Astrocyte of the cerebellum (primary cell): ENCODE results near the gene MRLN.
A peak's percentile ranks its signal among the peaks of the same experiment; 100 is the strongest.
"Not testable (repeated sequence)": the region's sequence is repeated elsewhere in the genome, so short reads cannot be mapped to it uniquely, and the experiment has no call there.

Experiments used
- DNase-seq: peaks from one replicate; pipeline ENCODE4 v3.0.0-alpha.2; 2011; ENCODE audit warnings: low read depth
- H3K4me3 ChIP-seq: 2 replicates; pipeline ENCODE4 v1.5.1; 2011; ENCODE audit warnings: mild to moderate bottlenecking, low read depth, low read length, moderate library complexity
- in situ Hi-C: cut with HindIII; loops from 2 replicates; pipeline ENCODE4 v1.10.0; 2017; ENCODE audit warnings: low sequenced_read_pairs
- TF ChIP-seq, protein P1 (sequence below): IDR thresholded peaks from 2 replicates; pipeline ENCODE4 v1.5.1; 2012; ENCODE audit warnings: low read length, low read depth, moderate library complexity, mild to moderate bottlenecking; ENCODE audit errors: missing control alignments

Gene MRLN

DNA sequence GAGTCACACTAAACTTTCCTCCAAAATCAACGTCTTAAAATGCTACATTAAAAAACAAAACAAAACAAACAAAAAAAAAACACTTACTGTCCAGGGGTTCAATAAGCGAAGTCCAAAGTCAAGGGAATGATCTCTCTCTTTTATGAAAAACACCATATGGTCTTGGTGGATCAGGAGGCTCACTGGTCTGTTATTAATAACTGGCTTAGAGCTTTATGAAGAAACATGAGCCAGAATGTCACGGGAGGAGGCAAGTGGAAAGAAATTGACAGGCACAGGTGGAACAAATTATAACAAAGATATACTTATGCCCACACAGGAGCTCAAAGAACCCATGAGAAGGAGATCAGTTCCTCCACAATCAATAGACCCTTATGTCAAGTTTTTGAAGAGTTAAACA is at the start of gene MRLN:
Gene MRLN (minus strand): TSS at position 189 of the 400 bp plus-strand sequence.
- DNase-seq, result no peak
- no peak within 1 kb of the TSS for H3K4me3 ChIP-seq
- in situ Hi-C loops, result no loop called here
- TF ChIP-seq, protein P1, sequence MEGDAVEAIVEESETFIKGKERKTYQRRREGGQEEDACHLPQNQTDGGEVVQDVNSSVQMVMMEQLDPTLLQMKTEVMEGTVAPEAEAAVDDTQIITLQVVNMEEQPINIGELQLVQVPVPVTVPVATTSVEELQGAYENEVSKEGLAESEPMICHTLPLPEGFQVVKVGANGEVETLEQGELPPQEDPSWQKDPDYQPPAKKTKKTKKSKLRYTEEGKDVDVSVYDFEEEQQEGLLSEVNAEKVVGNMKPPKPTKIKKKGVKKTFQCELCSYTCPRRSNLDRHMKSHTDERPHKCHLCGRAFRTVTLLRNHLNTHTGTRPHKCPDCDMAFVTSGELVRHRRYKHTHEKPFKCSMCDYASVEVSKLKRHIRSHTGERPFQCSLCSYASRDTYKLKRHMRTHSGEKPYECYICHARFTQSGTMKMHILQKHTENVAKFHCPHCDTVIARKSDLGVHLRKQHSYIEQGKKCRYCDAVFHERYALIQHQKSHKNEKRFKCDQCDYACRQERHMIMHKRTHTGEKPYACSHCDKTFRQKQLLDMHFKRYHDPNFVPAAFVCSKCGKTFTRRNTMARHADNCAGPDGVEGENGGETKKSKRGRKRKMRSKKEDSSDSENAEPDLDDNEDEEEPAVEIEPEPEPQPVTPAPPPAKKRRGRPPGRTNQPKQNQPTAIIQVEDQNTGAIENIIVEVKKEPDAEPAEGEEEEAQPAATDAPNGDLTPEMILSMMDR, result no peak

DNA sequence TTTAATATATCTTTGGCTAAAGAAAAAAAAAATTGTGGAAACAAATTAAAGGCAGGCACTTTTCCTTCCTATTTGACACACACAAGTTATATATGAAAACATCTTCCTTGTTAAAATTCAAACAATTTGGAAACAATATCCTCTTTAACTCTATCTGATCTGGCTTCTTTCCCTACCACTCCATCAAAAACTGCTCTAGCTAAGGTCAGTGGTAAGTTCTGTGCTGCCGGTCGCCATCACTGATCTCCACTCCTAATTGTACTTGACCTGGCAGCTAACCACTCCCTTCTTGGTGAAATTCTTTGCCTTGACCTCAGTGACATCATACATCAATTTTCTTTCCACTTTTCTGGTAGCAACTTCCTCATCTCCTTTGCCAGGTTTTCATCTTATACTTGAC is 47.9 kb upstream of the MRLN start:
- H3K4me3 ChIP-seq, result no peak overlapping the region
- in situ Hi-C loops, result no loop called here
- DNase-seq, result no peak
- TF ChIP-seq, protein P1, result no peak

DNA sequence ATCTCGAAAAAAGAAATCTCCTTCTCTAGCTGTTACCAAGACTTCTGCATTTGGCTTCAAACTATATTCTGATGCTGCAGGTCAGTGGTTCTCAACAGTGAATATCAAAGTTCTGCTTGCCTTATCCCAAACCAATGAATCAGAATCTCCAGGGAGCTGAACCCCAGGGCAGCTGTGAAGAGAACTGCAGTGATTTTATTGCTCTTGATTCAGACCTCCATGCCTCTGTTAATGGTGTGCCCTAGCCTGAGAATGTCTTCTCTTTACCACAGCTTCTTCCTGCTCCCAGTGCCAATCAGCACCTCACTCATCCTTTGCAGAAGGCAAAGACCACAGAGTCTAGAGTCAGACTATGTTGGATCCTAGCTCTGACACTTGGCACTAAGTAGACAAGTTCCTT is 46.2 kb upstream of the MRLN start:
- DNase-seq, result no peak
- in situ Hi-C loops, result no loop called here

DNA sequence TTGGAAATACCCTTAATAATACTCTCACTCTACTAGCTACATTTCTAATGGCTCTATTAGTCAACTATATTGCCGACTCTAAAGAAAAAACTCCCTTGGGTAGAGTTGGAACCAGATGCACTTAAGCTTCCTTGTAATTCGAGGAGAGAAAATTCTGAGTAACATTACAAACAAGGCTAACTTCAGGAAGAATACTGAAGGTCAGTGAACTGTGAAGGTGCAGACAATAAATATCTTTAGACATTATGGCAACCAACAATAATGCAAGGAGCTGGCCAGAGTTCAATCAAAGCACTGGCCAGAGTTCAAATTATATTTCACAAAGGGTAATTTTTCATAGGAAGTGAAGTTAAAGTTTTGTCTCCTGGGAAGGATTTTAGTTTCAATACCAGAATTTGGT is 40.7 kb upstream of the MRLN start:
- in situ Hi-C loops, result no loop called here
- TF ChIP-seq, protein P1, result no peak
- DNase-seq, result peak; percentile 46
- no peak overlapping the region for H3K4me3 ChIP-seq

More for the DNA sequence above, 46.2 kb upstream of the MRLN start:
- H3K4me3 ChIP-seq, result no peak overlapping the region
- TF ChIP-seq, protein P1, result no peak

DNA sequence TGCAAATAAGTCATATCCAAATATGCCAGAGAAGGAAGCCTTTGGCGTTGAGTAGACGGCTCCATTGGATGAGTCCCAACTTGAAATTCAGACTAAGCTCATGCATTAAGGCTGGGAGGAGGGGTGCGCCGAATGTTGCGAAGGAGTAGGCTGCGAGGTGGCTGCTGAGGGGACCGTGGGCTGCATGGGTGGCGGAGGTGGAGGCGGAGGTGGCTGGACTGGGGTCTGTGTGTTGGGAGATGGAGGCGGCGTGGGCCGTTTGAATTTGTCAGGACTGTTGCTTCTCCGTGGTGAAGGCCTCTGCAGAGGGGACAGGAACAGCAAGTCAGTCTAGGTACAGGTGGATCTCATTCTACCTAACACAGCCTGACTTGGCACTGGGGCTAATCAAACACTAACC is 39.6 kb upstream of the MRLN start:
- TF ChIP-seq, protein P1, result no peak

DNA sequence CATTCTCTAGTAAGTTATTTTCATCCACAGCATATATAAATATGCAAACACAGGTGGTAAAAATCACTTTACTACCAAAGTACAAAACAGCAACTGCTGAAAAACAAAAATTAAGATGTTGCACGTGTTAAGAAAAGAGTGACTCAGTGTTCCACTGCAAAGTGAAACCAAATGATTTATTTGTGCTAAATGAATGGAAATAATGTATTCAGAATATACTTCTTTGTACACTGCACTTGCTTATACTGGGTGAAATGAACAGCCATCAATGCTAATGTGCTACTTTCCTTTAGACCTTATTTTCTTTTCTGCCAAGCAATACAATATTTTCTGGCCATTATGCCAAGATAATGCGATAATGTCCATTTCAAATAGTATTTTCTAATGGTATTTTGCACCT is 38.3 kb upstream of the MRLN start:
- no peak overlapping the region for H3K4me3 ChIP-seq
- in situ Hi-C loops, result no loop called here
- no peak for DNase-seq
- TF ChIP-seq, protein P1, result no peak

More for the DNA sequence above, 39.6 kb upstream of the MRLN start:
- in situ Hi-C loops, result no loop called here
- H3K4me3 ChIP-seq, result no peak overlapping the region
- no peak for DNase-seq

DNA sequence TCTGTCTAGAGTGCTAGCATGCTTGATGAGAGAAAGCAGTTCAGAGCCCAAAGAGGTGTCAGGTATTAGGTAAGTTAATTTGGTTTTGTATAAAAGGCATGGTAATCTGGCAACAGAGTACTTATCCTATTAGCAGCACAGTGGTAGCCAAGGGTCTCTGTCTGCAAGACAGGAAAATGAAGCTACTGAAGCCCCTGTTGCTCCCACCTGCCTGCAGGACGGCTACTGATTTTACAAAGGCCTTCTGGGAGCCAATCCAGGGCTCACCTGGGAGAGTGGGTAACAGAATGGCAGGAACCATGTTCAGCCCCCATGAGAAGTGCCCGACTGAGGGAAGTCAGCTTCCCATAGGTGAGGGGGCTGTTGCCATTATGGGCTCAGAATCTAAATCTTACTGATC is 36.8 kb upstream of the MRLN start:
- H3K4me3 ChIP-seq, in situ Hi-C loops, DNase-seq: not testable (repeated sequence)

DNA sequence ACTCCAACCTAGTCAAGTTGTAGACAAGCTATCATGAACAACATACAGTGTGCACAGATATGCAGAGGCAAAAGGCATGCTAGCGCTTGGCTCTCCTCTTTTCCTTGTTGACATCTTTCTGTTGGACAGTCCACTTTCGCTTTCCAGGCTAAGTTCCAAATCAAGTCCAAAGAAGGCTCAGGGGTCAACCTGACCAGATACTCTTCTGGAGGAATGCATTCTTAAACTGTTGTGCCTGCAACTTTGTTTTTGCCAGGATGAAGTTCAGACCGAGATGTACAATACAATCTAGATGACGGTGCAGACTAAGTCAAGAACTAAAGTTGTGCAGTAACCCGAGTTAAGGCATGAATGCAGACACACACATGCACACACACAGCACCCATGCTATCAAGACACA is 35.7 kb upstream of the MRLN start:
- H3K4me3 ChIP-seq, in situ Hi-C loops, DNase-seq: not testable (repeated sequence)

DNA sequence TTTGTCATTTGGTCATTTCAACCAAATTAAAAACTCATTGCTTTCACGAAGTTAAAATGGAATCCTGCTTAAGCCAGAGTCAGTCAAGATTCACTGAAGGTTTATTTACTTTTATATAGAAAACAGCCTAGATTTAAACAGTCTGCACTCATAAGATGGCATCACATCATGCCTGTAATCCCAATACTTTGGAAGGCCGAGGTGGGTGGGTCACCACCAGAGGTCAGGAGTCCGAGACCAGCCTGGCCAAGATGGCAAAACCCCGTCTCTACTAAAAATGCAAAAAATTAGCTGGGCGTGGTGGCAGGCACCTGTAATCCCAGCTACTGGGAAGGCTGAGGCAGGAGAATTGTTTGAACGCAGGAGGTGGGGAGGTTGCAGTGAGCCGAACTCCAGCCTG is 33.8 kb upstream of the MRLN start:
- in situ Hi-C loops, H3K4me3 ChIP-seq, DNase-seq: not testable (repeated sequence)

DNA sequence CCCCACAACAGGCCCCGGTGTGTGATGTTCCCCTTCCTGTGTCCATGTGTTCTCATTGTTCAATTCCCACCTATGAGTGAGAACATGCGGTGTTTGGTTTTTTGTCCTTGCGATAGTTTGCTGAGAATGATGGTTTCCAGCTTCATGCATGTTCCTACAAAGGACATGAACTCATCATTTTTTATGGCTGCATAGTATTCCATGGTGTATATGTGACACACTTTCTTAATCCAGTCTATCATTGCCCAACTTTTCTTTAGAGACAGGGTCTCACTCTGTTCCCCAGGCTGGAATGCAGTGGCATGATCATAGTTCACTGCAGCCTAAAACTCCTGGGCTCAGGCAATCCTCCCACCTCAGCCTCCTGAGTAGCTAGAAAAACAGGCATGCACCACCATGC is 32.2 kb upstream of the MRLN start:
- H3K4me3 ChIP-seq, in situ Hi-C loops, DNase-seq: not testable (repeated sequence)
